Measurements from ENCODE around the gene C9orf72. TPM values are rescaled to one million over a fixed set of nuclear protein-coding genes. Genes with fewer than 3 reads are reported as not detected.
"Not testable (repeated sequence)": the region's sequence is repeated elsewhere in the genome, so short reads cannot be mapped to it uniquely, and the experiment has no call there.

Gene C9orf72
- total RNA-seq, 2 donors from 2014 or later: 19.4 to 26.4 TPM

- Histone ChIP-seq H3K27ac (ENCODE audit: low read depth, low read length) (no peak overlapping the region), H3K4me1 (ENCODE audit: control insufficient read depth, insufficient read depth, low read length) (no peaks in the 10 kb centered on the region), H3K9me3 (ENCODE audit: control insufficient read depth, low read length) (no peaks in the 10 kb centered on the region), H3K36me3 (ENCODE audit: control insufficient read depth, insufficient read depth, low read length) (no peaks in the 10 kb centered on the region), H3K27me3 (ENCODE audit: control insufficient read depth, insufficient read depth, low read length, poor library complexity, severe bottlenecking) (no peaks in the 10 kb centered on the region), H3K9ac (ENCODE audit: extremely low read depth, low read length, poor library complexity, severe bottlenecking) (no peak overlapping the region), H3K4me3 (ENCODE audit: low read length) (no peak overlapping the region)
- 93% methylated on average over 3 to 4 of the region's 4 CpGs for WGBS, 2 experiments (ENCODE audit: insufficient coverage in 1 of 2, insufficient read length in 1 of 2)
- Mint-ChIP-seq H3K4me3 (no peak overlapping the region), H3K36me3 (ENCODE audit: low read depth) (no peaks in the 10 kb centered on the region), H3K27ac (no peak overlapping the region), H3K27me3 (ENCODE audit: insufficient read depth) (peaks cover 2% of the 10 kb centered on the region), H3K4me1 (no peaks in the 10 kb centered on the region), H3K9me3 (no peaks in the 10 kb centered on the region)
- no peak for TF ChIP-seq CTCF (conservative IDR thresholded peaks at IDR 0.05)
- DNase-seq: no peak
Measured at GRCh38 chr9:27618066-27618465, 44.8 kb upstream of the C9orf72 start.

GRCh38 chr9:27614551-27614950, 41.3 kb upstream of the C9orf72 start:
- Mint-ChIP-seq H3K4me1 (no peaks in the 10 kb centered on the region), H3K27ac (no peak overlapping the region), H3K27me3 (ENCODE audit: insufficient read depth) (peaks cover 9% of the 10 kb centered on the region), H3K9me3 (no peaks in the 10 kb centered on the region), H3K4me3 (no peak overlapping the region), H3K36me3 (ENCODE audit: low read depth) (no peaks in the 10 kb centered on the region)
- Histone ChIP-seq H3K9me3 (ENCODE audit: control insufficient read depth, low read length) (no peaks in the 10 kb centered on the region), H3K9ac (ENCODE audit: extremely low read depth, low read length, poor library complexity, severe bottlenecking) (no peak overlapping the region), H3K36me3 (ENCODE audit: control insufficient read depth, insufficient read depth, low read length) (no peaks in the 10 kb centered on the region), H3K4me3 (ENCODE audit: low read length) (no peak overlapping the region), H3K27me3 (ENCODE audit: control insufficient read depth, insufficient read depth, low read length, poor library complexity, severe bottlenecking) (no peaks in the 10 kb centered on the region), H3K27ac (ENCODE audit: low read depth, low read length) (no peak overlapping the region), H3K4me1 (ENCODE audit: control insufficient read depth, insufficient read depth, low read length) (no peaks in the 10 kb centered on the region)
- 93 to 94% methylated on average over 6 to 11 of the region's 11 CpGs for WGBS, 2 experiments (ENCODE audit: insufficient coverage in 1 of 2, insufficient read length in 1 of 2)
- no peak for TF ChIP-seq CTCF (conservative IDR thresholded peaks at IDR 0.05)
- DNase-seq: no peak

GRCh38 chr9:27612036-27612435, 38.8 kb upstream of the C9orf72 start:
- not testable (repeated sequence) for H3K27me3 ChIP-seq (ENCODE audit: control insufficient read depth, insufficient read depth, low read length, poor library complexity, severe bottlenecking); H3K9ac ChIP-seq (ENCODE audit: extremely low read depth, low read length, poor library complexity, severe bottlenecking); DNase-seq; H3K4me3 ChIP-seq (ENCODE audit: low read length); H3K4me3 Mint-ChIP-seq; H3K27ac Mint-ChIP-seq; H3K9me3 Mint-ChIP-seq; H3K36me3 Mint-ChIP-seq (ENCODE audit: low read depth); H3K9me3 ChIP-seq (ENCODE audit: control insufficient read depth, low read length); H3K36me3 ChIP-seq (ENCODE audit: control insufficient read depth, insufficient read depth, low read length); H3K4me1 Mint-ChIP-seq; H3K4me1 ChIP-seq (ENCODE audit: control insufficient read depth, insufficient read depth, low read length); H3K27ac ChIP-seq (ENCODE audit: low read depth, low read length)
- H3K27me3 Mint-ChIP-seq (ENCODE audit: insufficient read depth): peaks cover 12% of the 10 kb centered on the region
- 88 to 89% methylated on average over 3 to 4 of the region's 4 CpGs for WGBS, 2 experiments (ENCODE audit: insufficient coverage in 1 of 2, insufficient read length in 1 of 2)

GRCh38 chr9:27610622-27611021, 37.3 kb upstream of the C9orf72 start:
- Histone ChIP-seq H3K9ac (ENCODE audit: extremely low read depth, low read length, poor library complexity, severe bottlenecking) (no peak overlapping the region), H3K4me3 (ENCODE audit: low read length) (no peak overlapping the region), H3K27me3 (ENCODE audit: control insufficient read depth, insufficient read depth, low read length, poor library complexity, severe bottlenecking) (no peaks in the 10 kb centered on the region), H3K36me3 (ENCODE audit: control insufficient read depth, insufficient read depth, low read length) (no peaks in the 10 kb centered on the region), H3K9me3 (ENCODE audit: control insufficient read depth, low read length) (no peaks in the 10 kb centered on the region), H3K4me1 (ENCODE audit: control insufficient read depth, insufficient read depth, low read length) (no peaks in the 10 kb centered on the region), H3K27ac (ENCODE audit: low read depth, low read length) (no peak overlapping the region)
- Mint-ChIP-seq H3K4me1 (no peaks in the 10 kb centered on the region), H3K9me3 (no peaks in the 10 kb centered on the region), H3K27ac (no peak overlapping the region), H3K36me3 (ENCODE audit: low read depth) (no peaks in the 10 kb centered on the region), H3K27me3 (ENCODE audit: insufficient read depth) (peaks cover 12% of the 10 kb centered on the region), H3K4me3 (no peak overlapping the region)
- 93 to 94% methylated on average over 13 to 19 of the region's 19 CpGs for WGBS, 2 experiments (ENCODE audit: insufficient coverage in 1 of 2, insufficient read length in 1 of 2)
- no peak for TF ChIP-seq CTCF (conservative IDR thresholded peaks at IDR 0.05)
- no peak for DNase-seq
